Esophagus squamous epithelium (tissue), 5 donors: ENCODE data around the gene PSMA4. TPM values are rescaled to one million over a fixed set of nuclear protein-coding genes. Genes with fewer than 3 reads are reported as not detected.
A peak's percentile ranks its signal among the peaks of the same experiment; 100 is the strongest.

Experiments
- DNase-seq: peaks from one replicate; lab custom pipeline; 2025; lab: John Stamatoyannopoulos, UW
- H3K27ac ChIP-seq, 4 donors: fragments of 200-600 bp; sonication (generic); one replicate each; pipeline ENCODE4 v1.5.1; 2016 to 2019; ENCODE audit warnings: mild to moderate bottlenecking in 1 of 4
- H3K27me3 ChIP-seq, 4 donors: fragments of 200-600 bp; sonication (generic); 1 replicate in 3 of 4; 2 replicates in 1 of 4; pipeline versions ENCODE4 v1.5.1 to v1.6.0; 2017 to 2021; ENCODE audit warnings: antibody characterized with exemption in 1 of 4
- H3K36me3 ChIP-seq, 3 donors: fragments of 200-600 bp; sonication (generic); one replicate each; pipeline ENCODE4 v1.5.1; 2016 to 2019
- H3K4me1 ChIP-seq, 3 donors: fragments of 200-600 bp; sonication (generic); one replicate each; pipeline ENCODE4 v1.5.1; 2017 to 2019
- H3K4me3 ChIP-seq, 4 donors: fragments of 200-600 bp; sonication (generic); 1 replicate in 3 of 4; 2 replicates in 1 of 4; pipeline ENCODE4 v1.5.1; 2016 to 2019; ENCODE audit warnings: mild to moderate bottlenecking in 2 of 4, moderate library complexity in 1 of 4
- H3K9me3 ChIP-seq, 3 donors: fragments of 200-600 bp; sonication (generic); one replicate each; pipeline ENCODE4 v1.5.1; 2016 to 2019
- CTCF ChIP-seq, 6 experiments: fragments of 450-650 bp in 4 of 6; fragments of 200-600 bp in 2 of 6; sonication (generic) in 2 of 6; IDR thresholded peaks; one replicate each; pipeline ENCODE4 v1.5.1; 2016 to 2019; ENCODE audit warnings: antibody characterized with exemption in 6 of 6, mild to moderate bottlenecking in 4 of 6, moderate library complexity in 4 of 6
- POLR2A ChIP-seq, 4 donors: fragments of 450-650 bp; IDR thresholded peaks; one replicate each; pipeline ENCODE4 v1.6.1; 2017; ENCODE audit warnings: antibody characterized with exemption in 4 of 4, mild to moderate bottlenecking in 4 of 4, moderate library complexity in 3 of 4
- WGBS, 2 donors: methylation state at CpG; one replicate each; pipeline ENCODE4 v1.1.5; 2018; 5-methylcytosine and 5-hydroxymethylcytosine counted together
- intact Hi-C: fragments of 100-400 bp; cut with DNase I; formaldehyde crosslinking; loops from one replicate; pipeline ENCODE4 v1.15.0; 2022
- total RNA-seq, 4 donors: library from RNA; depleted of rRNA; stranded (reverse); fragments of >200 nt; gene quantifications; one replicate each; pipeline ENCODE4 v1.1.0, GENCODE V29; 2016
- donor health status: DM: yes; HTN: yes; CAD: no.

The PSMA4 gene
- total RNA-seq, 4 donors from 2014 or later = 94.5 to 223 (median 175) TPM

DNA sequence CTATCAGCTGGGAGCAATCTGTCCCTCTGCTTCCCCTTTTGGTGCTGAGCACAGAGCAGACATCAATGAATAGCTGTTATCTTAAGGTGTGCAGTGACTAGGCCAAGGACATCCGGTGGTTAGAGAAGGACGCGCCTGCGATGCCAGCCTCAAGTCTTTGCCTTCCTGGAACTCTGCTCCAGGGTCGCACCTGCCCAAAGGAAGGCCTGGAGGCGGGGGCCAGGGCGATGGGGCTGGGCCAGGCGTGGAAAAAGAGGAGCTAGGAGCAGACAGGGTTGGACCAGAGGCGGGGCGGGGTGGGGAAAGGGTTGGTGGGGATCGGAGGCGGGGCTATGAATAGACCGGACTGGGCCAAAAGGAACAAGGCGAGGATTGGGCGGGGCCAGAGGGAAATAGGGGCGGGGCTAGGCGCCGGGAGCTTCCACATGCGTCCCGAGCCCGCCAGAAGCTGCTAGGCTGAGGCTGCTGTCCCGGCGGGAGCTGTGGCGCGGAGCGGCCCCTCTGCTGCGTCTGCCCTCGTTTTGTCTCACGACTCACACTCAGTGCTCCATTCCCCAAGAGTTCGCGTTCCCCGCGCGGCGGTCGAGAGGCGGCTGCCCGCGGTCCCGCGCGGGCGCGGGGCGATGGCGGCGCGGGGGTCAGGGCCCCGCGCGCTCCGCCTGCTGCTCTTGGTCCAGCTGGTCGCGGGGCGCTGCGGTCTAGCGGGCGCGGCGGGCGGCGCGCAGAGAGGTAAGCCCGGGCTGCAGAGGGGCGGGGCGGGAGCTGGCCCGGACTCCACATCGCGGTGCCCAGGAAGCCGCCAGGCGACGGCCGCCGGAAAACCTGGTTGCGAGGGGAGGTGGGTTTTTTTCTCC is 25.1 kb downstream of the PSMA4 start, which contains the start of gene CHRNA5:
Gene CHRNA5, plus strand, starts transcription at position 424 of the 854 bp plus-strand sequence. Its CDS starts 200 bp downstream, at position 624.
- no peaks in the 10 kb centered on the region for H3K9me3 ChIP-seq
- H3K27me3 ChIP-seq = peaks cover 0 to 27% (median 0%) of the 10 kb centered on the region in 4 donors
- peak within 1 kb of the TSS; percentile 40 to 85 (median 68) for H3K4me3 ChIP-seq
- intact Hi-C loops = no loop called here
- peak; percentile 9 for DNase-seq
- peak within 1 kb of the TSS; percentile 43 to 80 (median 69) for H3K27ac ChIP-seq
- whole genome bisulfite sequencing, 2 donors = 0 to 1% methylated on average over 15 to 22 of the region's 75 CpGs
- TF ChIP-seq POLR2A (IDR thresholded peaks at IDR 0.05) = no peak
- no peak for TF ChIP-seq CTCF (IDR thresholded peaks at IDR 0.05)
- peaks cover 5 to 21% (median 14%) of the 10 kb centered on the region in 3 donors for H3K4me1 ChIP-seq
- H3K36me3 ChIP-seq = no peaks in the 10 kb centered on the region

DNA sequence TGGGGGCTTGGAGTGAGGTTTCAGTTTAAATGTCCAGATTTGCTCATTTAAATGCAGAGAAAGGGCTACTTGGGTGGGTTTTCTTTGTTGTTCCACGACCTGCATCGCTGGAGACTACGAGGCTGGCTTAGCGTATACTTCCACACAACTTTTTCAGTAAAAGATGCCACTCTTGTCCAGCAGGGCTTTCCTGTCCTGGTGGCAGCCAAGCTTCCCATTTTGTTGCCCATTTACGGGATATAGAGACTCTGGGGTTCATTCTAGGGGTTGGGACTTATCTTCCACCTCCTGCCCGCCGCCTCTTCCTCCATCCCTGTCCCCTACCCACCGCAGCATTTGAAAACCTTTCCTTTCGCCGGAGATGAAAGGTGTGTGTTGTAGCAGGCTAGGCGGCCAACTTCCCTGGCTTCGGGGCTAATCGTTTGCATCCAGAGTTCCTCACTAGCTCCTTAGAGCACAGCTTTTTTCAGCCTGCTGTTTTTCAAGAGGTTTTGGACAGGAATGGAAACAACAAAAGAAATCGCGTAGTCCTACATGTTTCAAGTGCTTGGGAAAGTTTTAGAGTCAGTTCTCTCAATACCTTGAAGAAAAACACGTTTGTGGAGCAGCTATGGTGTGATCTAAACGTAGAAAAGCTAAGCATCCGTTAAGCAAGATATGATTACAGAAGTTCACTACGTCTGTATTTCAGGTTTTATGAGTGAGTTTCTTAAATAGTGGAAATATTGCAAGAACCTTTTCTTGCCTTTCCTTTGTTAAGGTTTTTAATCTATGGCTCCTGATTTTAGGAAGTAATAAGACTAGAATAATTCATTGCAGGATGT is 25.9 kb downstream of the PSMA4 start:
- H3K9me3 ChIP-seq = no peaks in the 10 kb centered on the region
- WGBS, 2 donors = 3% methylated on average over 19 of the region's 19 CpGs
- H3K4me3 ChIP-seq = peak overlapping the region; percentile 40 to 85 (median 68)
- TF ChIP-seq CTCF (IDR thresholded peaks at IDR 0.05) (peak in 1 of 6 experiments; percentile 6), POLR2A (IDR thresholded peaks at IDR 0.05) (no peak)
- H3K36me3 ChIP-seq = no peaks in the 10 kb centered on the region
- DNase-seq = no peak
- peaks cover 0 to 32% (median 0%) of the 10 kb centered on the region in 4 donors for H3K27me3 ChIP-seq
- H3K4me1 ChIP-seq = peaks cover 5 to 21% (median 14%) of the 10 kb centered on the region in 3 donors
- H3K27ac ChIP-seq = peak overlapping the region in 3 of 4 donors; percentile 22 to 79 (median 59)
- intact Hi-C loops = no loop called here

DNA sequence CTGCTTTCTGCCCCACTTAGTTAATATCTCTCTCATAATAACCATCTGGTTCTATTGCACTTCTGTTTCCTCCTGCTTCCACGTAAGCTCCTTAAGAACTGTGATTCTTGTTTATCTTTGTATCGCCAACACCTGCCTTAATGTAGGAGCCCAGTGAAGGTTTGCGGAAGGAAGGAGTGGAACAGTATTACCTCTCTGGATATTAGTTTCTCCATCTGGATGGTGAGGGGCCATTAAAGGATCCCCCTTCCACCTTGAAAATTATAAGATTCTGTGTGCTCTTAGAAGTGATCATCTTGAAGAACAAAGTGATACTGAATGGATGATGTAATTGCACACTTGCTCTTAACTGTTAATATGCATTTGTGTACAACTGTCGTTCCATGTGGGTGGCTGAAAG is 27.3 kb downstream of the PSMA4 start:
- H3K4me1 ChIP-seq = peaks cover 5 to 21% (median 14%) of the 10 kb centered on the region in 3 donors
- TF ChIP-seq POLR2A (IDR thresholded peaks at IDR 0.05) = no peak
- DNase-seq = no peak
- no peak overlapping the region for H3K4me3 ChIP-seq
- H3K27ac ChIP-seq = no peak overlapping the region
- no peaks in the 10 kb centered on the region for H3K9me3 ChIP-seq
- intact Hi-C loops = no loop called here
- H3K36me3 ChIP-seq = no peaks in the 10 kb centered on the region
- H3K27me3 ChIP-seq = peaks cover 0 to 28% (median 0%) of the 10 kb centered on the region in 4 donors
- 76 to 79% methylated on average over 4 of the region's 4 CpGs for WGBS, 2 donors

- 92 to 93% methylated on average over 2 of the region's 2 CpGs for WGBS, 2 donors
- Histone ChIP-seq H3K36me3 (no peaks in the 10 kb centered on the region), H3K27ac (no peak overlapping the region), H3K4me3 (no peak overlapping the region), H3K4me1 (peaks cover 0 to 11% (median 8%) of the 10 kb centered on the region in 3 donors), H3K27me3 (peaks cover 0 to 35% (median 0%) of the 10 kb centered on the region in 4 donors), H3K9me3 (no peaks in the 10 kb centered on the region)
- intact Hi-C loops = no loop called here
- no peak for TF ChIP-seq POLR2A (IDR thresholded peaks at IDR 0.05)
- DNase-seq = no peak
These were observed 30.5 kb downstream of the PSMA4 start for GRCh38 chr15:78570710-78571109.

- Histone ChIP-seq H3K4me1 (peaks cover 0 to 4% (median 2%) of the 10 kb centered on the region in 3 donors), H3K9me3 (no peaks in the 10 kb centered on the region), H3K27me3 (peaks cover 0 to 38% (median 0%) of the 10 kb centered on the region in 4 donors), H3K4me3 (no peak overlapping the region), H3K27ac (no peak overlapping the region), H3K36me3 (no peaks in the 10 kb centered on the region)
- TF ChIP-seq CTCF (IDR thresholded peaks at IDR 0.05) (no peak), POLR2A (IDR thresholded peaks at IDR 0.05) (no peak)
- WGBS, 2 donors = 68 to 91% methylated on average over 4 of the region's 4 CpGs
- DNase-seq = no peak
- intact Hi-C loops = no loop called here
These were observed 31.1 kb downstream of the PSMA4 start for GRCh38 chr15:78571382-78571781.
